MM.1S (cell line): Measurements from ENCODE around the gene CDC14A.

ENCODE experiments used
- DNase-seq: peaks from one replicate; pipeline ENCODE4 v3.0.0-alpha.2; 2015
- H2AFZ ChIP-seq: fragments of 300-600 bp; sonication (generic); 2 replicates; pipeline ENCODE4 v1.6.0; 2016; ENCODE audit warnings: antibody characterized with exemption, low read length
- H3F3A ChIP-seq: fragments of 300-600 bp; sonication (generic); 2 replicates; pipeline ENCODE4 v1.6.1; 2016; ENCODE audit warnings: mild to moderate bottlenecking, antibody characterized with exemption, low read length, moderate library complexity, mixed read lengths; ENCODE audit not compliant: insufficient read depth
- H3K27ac ChIP-seq: fragments of 300-600 bp; sonication (generic); 2 replicates; pipeline ENCODE4 v1.5.1; 2016; ENCODE audit warnings: mild to moderate bottlenecking, low read length
- H3K27me3 ChIP-seq: fragments of 300-600 bp; sonication (generic); replicated peaks from 2 replicates; pipeline ENCODE4 v1.6.0; 2016; ENCODE audit warnings: low read length; ENCODE audit not compliant: insufficient read depth
- H3K36me3 ChIP-seq: fragments of 300-600 bp; sonication (generic); replicated peaks from 2 replicates; pipeline ENCODE4 v1.6.1; 2016; ENCODE audit warnings: mild to moderate bottlenecking, low read length, mixed read lengths; ENCODE audit not compliant: insufficient read depth
- H3K4me1 ChIP-seq: fragments of 300-600 bp; sonication (generic); 2 replicates; pipeline ENCODE4 v1.6.1; 2016; ENCODE audit warnings: low read length, mixed read lengths
- H3K4me2 ChIP-seq: fragments of 300-600 bp; sonication (generic); 2 replicates; pipeline ENCODE4 v1.6.0; 2016; ENCODE audit warnings: low read depth, low read length
- H3K4me3 ChIP-seq: fragments of 300-600 bp; sonication (generic); 2 replicates; pipeline ENCODE4 v1.5.1; 2016; ENCODE audit warnings: low read length, mixed read lengths
- H3K79me2 ChIP-seq: fragments of 300-600 bp; sonication (generic); 2 replicates; pipeline ENCODE4 v1.6.1; 2016; ENCODE audit warnings: mixed run types, low read length, mixed read lengths
- H3K9ac ChIP-seq: fragments of 300-600 bp; sonication (generic); 2 replicates; pipeline ENCODE4 v1.6.1; 2016; ENCODE audit warnings: low read length, mixed read lengths
- H3K9me2 ChIP-seq: fragments of 300-600 bp; sonication (generic); replicated peaks from 2 replicates; pipeline ENCODE4 v1.6.1; 2016; ENCODE audit warnings: mild to moderate bottlenecking, low read length, mixed read lengths; ENCODE audit not compliant: insufficient read depth
- H3K9me3 ChIP-seq: fragments of 300-600 bp; sonication (generic); replicated peaks from 2 replicates; pipeline ENCODE4 v1.6.1; 2016; ENCODE audit warnings: mild to moderate bottlenecking, low read length, mixed read lengths; ENCODE audit not compliant: insufficient read depth
- H4K20me1 ChIP-seq: fragments of 300-600 bp; sonication (generic); 2 replicates; pipeline ENCODE4 v1.6.1; 2016; ENCODE audit warnings: mild to moderate bottlenecking, low read length, moderate library complexity, mixed read lengths; ENCODE audit not compliant: insufficient read depth
- CTCF ChIP-seq: fragments of 300-600 bp; sonication (generic); IDR thresholded peaks from 2 replicates; pipeline ENCODE4 v1.5.1; 2016; ENCODE audit warnings: antibody characterized with exemption, low read length, mixed read lengths
- EZH2 ChIP-seq: fragments of 300-600 bp; sonication (generic); optimal IDR thresholded peaks from 2 replicates; pipeline ENCODE3; 2017; ENCODE audit warnings: low read depth, mild to moderate bottlenecking, antibody characterized with exemption, low read length, mixed read lengths
- EZH2phosphoT487 ChIP-seq: fragments of 300-600 bp; sonication (generic); IDR thresholded peaks from 2 replicates; pipeline ENCODE4 v1.6.1; 2018; ENCODE audit warnings: antibody characterized with exemption, low read length

The CDC14A gene

GRCh38 chr1:100346387-100346786 is 5.9 kb upstream of the CDC14A start:
- Histone ChIP-seq H3K79me2 (no peaks in the 10 kb centered on the region), H3K36me3 (no peaks in the 10 kb centered on the region), H4K20me1 (no peaks in the 10 kb centered on the region), H3K9me3 (no peaks in the 10 kb centered on the region), H2AFZ (no peak overlapping the region), H3K4me1 (no peaks in the 10 kb centered on the region), H3K27me3 (no peaks in the 10 kb centered on the region), H3K27ac (no peak overlapping the region), H3K4me3 (no peak overlapping the region), H3K9ac (no peak overlapping the region), H3K4me2 (no peak overlapping the region), H3F3A (peaks cover 2% of the 10 kb centered on the region; the same call in 1 of the 2 replicates), H3K9me2 (no peaks in the 10 kb centered on the region)
- no peak for TF ChIP-seq EZH2
- TF ChIP-seq CTCF: no peak
- no peak for DNase-seq

GRCh38 chr1:100347009-100347966 is 5.0 kb upstream of the CDC14A start:
- no peak for DNase-seq
- Histone ChIP-seq H3K9me3 (no peaks in the 10 kb centered on the region), H3F3A (peaks cover 9% of the 10 kb centered on the region; the same call in 1 of the 2 replicates), H3K36me3 (no peaks in the 10 kb centered on the region), H3K27me3 (no peaks in the 10 kb centered on the region), H3K27ac (no peak overlapping the region), H3K9ac (no peak overlapping the region), H3K4me2 (no peak overlapping the region), H3K79me2 (no peaks in the 10 kb centered on the region), H2AFZ (no peak overlapping the region), H3K4me3 (no peak overlapping the region), H4K20me1 (no peaks in the 10 kb centered on the region), H3K9me2 (no peaks in the 10 kb centered on the region), H3K4me1 (no peaks in the 10 kb centered on the region)
- TF ChIP-seq EZH2 (no peak), EZH2phosphoT487 (no peak), CTCF (no peak)

DNA sequence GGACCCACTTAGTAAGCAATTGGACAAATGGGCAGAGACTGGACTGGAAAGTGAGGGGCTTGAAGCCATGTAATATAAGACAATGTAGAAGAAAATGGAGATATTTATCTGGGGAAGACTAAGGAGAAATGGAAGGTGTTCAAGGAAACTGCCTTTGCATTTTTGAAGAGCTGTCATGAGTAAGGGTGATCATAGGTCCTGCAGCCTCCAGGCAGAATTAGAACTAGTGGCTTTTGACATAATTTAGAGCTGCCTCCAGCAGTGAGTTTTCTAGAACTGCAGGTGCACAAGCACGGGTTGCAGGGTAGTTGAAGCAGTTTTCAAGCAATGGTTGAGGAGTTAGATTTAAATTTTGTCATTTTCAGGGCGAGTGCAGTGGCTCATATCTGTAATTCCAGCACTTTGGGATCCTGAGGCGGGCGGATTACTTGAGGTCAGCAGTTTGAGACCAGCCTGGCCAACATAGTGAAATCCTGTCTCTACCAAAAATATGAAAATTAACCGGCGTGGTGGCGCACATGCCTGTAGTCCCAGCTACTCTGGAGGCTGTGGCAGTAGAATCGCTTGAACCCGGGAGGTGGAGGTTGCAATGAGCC is 3.7 kb upstream of the CDC14A start:
- Histone ChIP-seq H4K20me1 (no peaks in the 10 kb centered on the region), H3K4me2 (no peak overlapping the region), H2AFZ (no peak overlapping the region), H3K9me2 (no peaks in the 10 kb centered on the region), H3K4me3 (no peak overlapping the region), H3K79me2 (peaks cover 8% of the 10 kb centered on the region), H3F3A (peaks cover 9% of the 10 kb centered on the region; the same call in 1 of the 2 replicates), H3K36me3 (no peaks in the 10 kb centered on the region), H3K4me1 (no peaks in the 10 kb centered on the region), H3K27me3 (no peaks in the 10 kb centered on the region), H3K9me3 (no peaks in the 10 kb centered on the region), H3K9ac (no peak overlapping the region), H3K27ac (no peak overlapping the region)
- no peak for DNase-seq
- TF ChIP-seq EZH2phosphoT487: no peak
- no peak for TF ChIP-seq EZH2
- TF ChIP-seq CTCF: no peak
